ENCODE results near the gene PRKCH.

The PRKCH gene

GRCh38 chr14:61380984-61381383, 59.6 kb downstream of the PRKCH start:
- ATAC-seq, result no peak
- TF ChIP-seq ZNF70 (CRISPR knock-in tag; IDR thresholded peaks at IDR 0.05), result no peak
- no peak for TF ChIP-seq CREB5 (CRISPR knock-in tag; IDR thresholded peaks at IDR 0.05; ENCODE audit: low read depth)
- no peak for TF ChIP-seq ESRRG (CRISPR knock-in tag; IDR thresholded peaks at IDR 0.05)
- TF ChIP-seq CSDC2 (CRISPR knock-in tag; IDR thresholded peaks at IDR 0.05), result no peak
- no peak for TF ChIP-seq ZNF8 (CRISPR knock-in tag; IDR thresholded peaks at IDR 0.05)
- TF ChIP-seq PATZ1 (CRISPR knock-in tag; IDR thresholded peaks at IDR 0.05; ENCODE audit: borderline replicate concordance), result no peak
- TF ChIP-seq GLIS3 (CRISPR knock-in tag; IDR thresholded peaks at IDR 0.05), result no peak
- TF ChIP-seq PPARA (CRISPR knock-in tag; IDR thresholded peaks at IDR 0.05; ENCODE audit: borderline replicate concordance), result no peak
- no peak for TF ChIP-seq OSR1 (CRISPR knock-in tag; IDR thresholded peaks at IDR 0.05)
- no peak for TF ChIP-seq SNAI2 (CRISPR knock-in tag; IDR thresholded peaks at IDR 0.05)
- no peak for TF ChIP-seq TSHZ2 (CRISPR knock-in tag; IDR thresholded peaks at IDR 0.05)
- no peak for TF ChIP-seq ARNTL (CRISPR knock-in tag; IDR thresholded peaks at IDR 0.05; ENCODE audit: borderline replicate concordance, low read depth)
- no peak for TF ChIP-seq RARB (CRISPR knock-in tag; IDR thresholded peaks at IDR 0.05)
- no peak for TF ChIP-seq ZNF565 (CRISPR knock-in tag; conservative IDR thresholded peaks at IDR 0.05; ENCODE audit: low read depth)
- no peak for TF ChIP-seq ZFP3 (CRISPR knock-in tag; IDR thresholded peaks at IDR 0.05)
- TF ChIP-seq ZFP30 (CRISPR knock-in tag; IDR thresholded peaks at IDR 0.05), result no peak
- TF ChIP-seq CSRNP3 (CRISPR knock-in tag; IDR thresholded peaks at IDR 0.05), result no peak

- TF ChIP-seq CSRNP3 (CRISPR knock-in tag; IDR thresholded peaks at IDR 0.05), result no peak
- no peak for TF ChIP-seq GLIS3 (CRISPR knock-in tag; IDR thresholded peaks at IDR 0.05)
- TF ChIP-seq SNAI2 (CRISPR knock-in tag; IDR thresholded peaks at IDR 0.05), result no peak
- no peak for TF ChIP-seq ZFP3 (CRISPR knock-in tag; IDR thresholded peaks at IDR 0.05)
- TF ChIP-seq PATZ1 (CRISPR knock-in tag; IDR thresholded peaks at IDR 0.05; ENCODE audit: borderline replicate concordance), result no peak
- no peak for TF ChIP-seq CREB5 (CRISPR knock-in tag; IDR thresholded peaks at IDR 0.05; ENCODE audit: low read depth)
- no peak for TF ChIP-seq ZNF565 (CRISPR knock-in tag; conservative IDR thresholded peaks at IDR 0.05; ENCODE audit: low read depth)
- no peak for TF ChIP-seq ZFP30 (CRISPR knock-in tag; IDR thresholded peaks at IDR 0.05)
- no peak for TF ChIP-seq TOX (CRISPR knock-in tag; IDR thresholded peaks at IDR 0.05; ENCODE audit: borderline replicate concordance)
- ATAC-seq, result no peak
Measured at GRCh38 chr14:61381553-61381952, 60.2 kb downstream of the PRKCH start.

Data from SK-N-SH treated with all-trans-retinoic acid at 6 μM for 48 hours (cell line).